GM12878 (cell line): ENCODE results near the gene NTM. TPM values are rescaled to one million over a fixed set of nuclear protein-coding genes. Genes with fewer than 3 reads are reported as not detected.

Experiments
- ATAC-seq: fragments of 200-7000 bp; cut with Tn5 transposase; 3 replicates; pipeline ENCODE4 v1.9.1; 2020; ENCODE audit warnings: mild to moderate bottlenecking, moderate library complexity
- BruUV-seq: library from RNA; stranded (reverse); fragments of 400-500 nt; replicated peaks from 2 replicates; lab custom pipeline; 2021; lab: Mats Ljungman, UMichigan
- CTCF ChIA-PET: fragments of 300-600 bp; sonication (Branson Sonifier 250); formaldehyde crosslinking; extraction: SDS; loops from one replicate; lab custom pipeline; 2021; ENCODE audit warnings: inconsistent platforms; lab: Yijun Ruan, JAX
- POLR2A ChIA-PET: fragments of 350-600 bp; formaldehyde crosslinking; extraction: SDS; loops from one replicate; lab custom pipeline; 2021; ENCODE audit warnings: inconsistent platforms; lab: Charles Lee
- RAD21 ChIA-PET: fragments of 300-600 bp; sonication (Branson Sonifier 250); formaldehyde crosslinking; loops from one replicate; lab custom pipeline; 2023; ENCODE audit warnings: antibody characterized with exemption; ENCODE audit not compliant: unreplicated experiment; lab: Charles Lee
- SMC1A ChIA-PET: fragments of 300-600 bp; sonication (Branson Sonifier 250); formaldehyde crosslinking; loops from one replicate; lab custom pipeline; 2023; ENCODE audit not compliant: unreplicated experiment, uncharacterized antibody; lab: Charles Lee
- DNase-seq: peaks from one replicate; pipeline ENCODE4 v3.0.0-alpha.2; 2011; ENCODE audit warnings: low read depth, low spot score
- FAIRE-seq: peaks from 3 replicates; lab custom pipeline; 2011; peaks lifted over from hg19 to GRCh38; lab: Jason Lieb, UNC
- H2AFZ ChIP-seq: 2 replicates; pipeline ENCODE4 v1.6.0; 2011; ENCODE audit warnings: low read depth, low read length, control low read depth; ENCODE audit not compliant: control insufficient read depth
- H3K27ac ChIP-seq: 2 replicates; pipeline ENCODE4 v1.5.1; 2011; ENCODE audit warnings: control low read depth; ENCODE audit not compliant: control insufficient read depth, insufficient read depth
- H3K27me3 ChIP-seq, 2 experiments: replicated peaks in 1 of 2; 2 replicates each; pipeline versions ENCODE4 v1.6.0 to v1.6.1; 2011; ENCODE audit warnings: low read length in 1 of 2; ENCODE audit not compliant: control insufficient read depth in 2 of 2, insufficient read depth in 2 of 2
- H3K36me3 ChIP-seq, 2 experiments: 2 replicates each; pipeline ENCODE4 v1.5.1; 2011; ENCODE audit warnings: low read length in 1 of 2; ENCODE audit not compliant: control insufficient read depth in 2 of 2, insufficient read depth in 2 of 2
- H3K4me1 ChIP-seq: 2 replicates; pipeline ENCODE4 v1.6.1; 2011; ENCODE audit warnings: mild to moderate bottlenecking, low read length, moderate library complexity, mixed read lengths; ENCODE audit not compliant: control insufficient read depth, insufficient read depth
- H3K4me2 ChIP-seq: 2 replicates; pipeline ENCODE4 v1.6.0; 2011; ENCODE audit warnings: control low read depth; ENCODE audit not compliant: control insufficient read depth, insufficient read depth
- H3K4me3 ChIP-seq: fragments of 200-600 bp; sonication (generic); 2 replicates; pipeline ENCODE4 v1.5.1; 2016
- H3K79me2 ChIP-seq: 2 replicates; pipeline ENCODE4 v1.6.0; 2011; ENCODE audit warnings: low read length; ENCODE audit not compliant: control insufficient read depth, insufficient read depth
- H3K9ac ChIP-seq: 2 replicates; pipeline ENCODE4 v1.8.0; 2011; ENCODE audit warnings: low read length, control low read depth, mixed read lengths; ENCODE audit not compliant: control insufficient read depth, insufficient read depth
- H3K9me3 ChIP-seq: replicated peaks from 3 replicates; pipeline ENCODE4 v1.5.1; 2011; ENCODE audit warnings: mild to moderate bottlenecking, low read length; ENCODE audit not compliant: control insufficient read depth, insufficient read depth
- H4K20me1 ChIP-seq: 2 replicates; pipeline ENCODE4 v1.6.0; 2011; ENCODE audit not compliant: control insufficient read depth, insufficient read depth
- BCL11A ChIP-seq: IDR thresholded peaks from 2 replicates; pipeline ENCODE4 v1.6.1; 2011; ENCODE audit warnings: low read depth, low read length
- CEBPB ChIP-seq, 2 experiments: fragments of 150-350 bp in 1 of 2; IDR thresholded peaks; 2 replicates each; pipeline ENCODE4 v1.6.1; 2012 to 2014; ENCODE audit warnings: low read depth in 2 of 2, low read length in 2 of 2, borderline replicate concordance in 1 of 2, inconsistent platforms in 1 of 2
- FOS ChIP-seq: IDR thresholded peaks from 3 replicates; pipeline ENCODE4 v1.6.1; 2011; ENCODE audit warnings: borderline replicate concordance; ENCODE audit not compliant: insufficient read length; ENCODE audit errors: extremely low read depth
- FOXK2 ChIP-seq: fragments of 450-650 bp; IDR thresholded peaks from 2 replicates; pipeline ENCODE4 v1.6.1; 2017; ENCODE audit warnings: mild to moderate bottlenecking, moderate library complexity
- IKZF1 ChIP-seq: fragments of 450-650 bp; conservative IDR thresholded peaks from 2 replicates; pipeline ENCODE4 v1.6.1; 2017; ENCODE audit warnings: antibody characterized with exemption, mild to moderate bottlenecking
- JUND ChIP-seq: IDR thresholded peaks from 2 replicates; pipeline ENCODE4 v1.6.1; 2012; ENCODE audit warnings: low read depth, mild to moderate bottlenecking, low read length, improper control_type of control experiment, moderate library complexity
- MTA3 ChIP-seq: IDR thresholded peaks from 2 replicates; pipeline ENCODE4 v1.6.1; 2012; ENCODE audit warnings: low read length, inconsistent platforms, borderline replicate concordance
- MXI1 ChIP-seq: fragments of 150-350 bp; IDR thresholded peaks from 2 replicates; pipeline ENCODE4 v1.6.1; 2011; ENCODE audit warnings: low read depth, mild to moderate bottlenecking, inconsistent platforms, low read length, improper control_type of control experiment
- NR2C1 ChIP-seq: fragments of 450-650 bp; IDR thresholded peaks from 2 replicates; pipeline ENCODE4 v1.6.1; 2017; ENCODE audit warnings: antibody characterized with exemption, mild to moderate bottlenecking, moderate library complexity
- PAX5 ChIP-seq: IDR thresholded peaks from 2 replicates; pipeline ENCODE4 v1.6.1; 2011; ENCODE audit warnings: low read depth, low read length, borderline replicate concordance
- PKNOX1 ChIP-seq: fragments of 450-650 bp; IDR thresholded peaks from 2 replicates; pipeline ENCODE4 v1.6.1; 2016; ENCODE audit warnings: mild to moderate bottlenecking
- PML ChIP-seq: IDR thresholded peaks from 2 replicates; pipeline ENCODE4 v1.6.1; 2012; ENCODE audit warnings: low read length, inconsistent platforms
- POLR2AphosphoS2 ChIP-seq: IDR thresholded peaks from 2 replicates; pipeline ENCODE4 v1.6.1; 2011; ENCODE audit warnings: low read depth, mild to moderate bottlenecking, low read length, improper control_type of control experiment, moderate library complexity
- RCOR1 ChIP-seq: conservative IDR thresholded peaks from 2 replicates; pipeline ENCODE4 v1.6.1; 2012; ENCODE audit warnings: low read depth, low read length, improper control_type of control experiment
- TARDBP ChIP-seq: IDR thresholded peaks from 2 replicates; pipeline ENCODE4 v1.6.1; 2016; ENCODE audit warnings: borderline replicate concordance
- YY1 ChIP-seq: IDR thresholded peaks from 2 replicates; pipeline ENCODE4 v1.6.1; 2011; ENCODE audit warnings: low read depth, mild to moderate bottlenecking, low read length
- ZBTB33 ChIP-seq: fragments of 450-650 bp; IDR thresholded peaks from 2 replicates; pipeline ENCODE4 v1.6.1; 2017; ENCODE audit warnings: mild to moderate bottlenecking
- ZNF217 ChIP-seq: fragments of 450-650 bp; IDR thresholded peaks from 2 replicates; pipeline ENCODE4 v1.6.1; 2017; ENCODE audit warnings: antibody characterized with exemption, mild to moderate bottlenecking
- WGBS: methylation state at CpG from one replicate; pipeline ENCODE4 v1.1.6; 2016; ENCODE audit warnings: low lambda C conversion rate; ENCODE audit not compliant: insufficient replicate concordance, insufficient coverage; ENCODE audit errors: missing lambda C conversion rate; 5-methylcytosine and 5-hydroxymethylcytosine counted together
- in situ Hi-C: fragments of 300-500 bp; cut with MboI; formaldehyde crosslinking; loops from 9 replicates; pipeline ENCODE4 v1.14.3; 2018; ENCODE audit warnings: mixed read lengths
- intact Hi-C: fragments of 100-400 bp; cut with micrococcal nuclease; formaldehyde crosslinking; loops from one replicate; pipeline ENCODE4 v1.14.2; 2022; ENCODE audit not compliant: unreplicated experiment
- polyA plus RNA-seq, 11 experiments: library from polyadenylated mRNA; depleted of rRNA in 4 of 11; unstranded in 6 of 11; stranded (reverse) in 5 of 11; fragments of >200 nt; fragmentation: Nextera tagmentation in 4 of 11; fragmentation: Illumina TruSeq in 1 of 11; extraction: Ambion mirVana in 4 of 11; extraction: Trizol in 1 of 11; gene quantifications; 1 replicate in 1 of 11; 2 replicates in 10 of 11; pipeline versions ENCODE4 v1.2.1 to v1.2.3, GENCODE V29; 2011 to 2016; ENCODE audit warnings: inconsistent platforms in 2 of 11, missing spikeins in 2 of 11, low read depth in 1 of 11
- total RNA-seq, 4 experiments: library from RNA; depleted of rRNA in 3 of 4; stranded (reverse); fragments of >200 nt in 3 of 4; fragmentation: Illumina TruSeq in 1 of 4; extraction: Trizol in 1 of 4; gene quantifications; 2 replicates each; pipeline versions ENCODE4 v1.2.1 to v1.2.3, GENCODE V29; 2013 to 2021
- TF ChIP-seq, protein P1 (sequence below): fragments of 450-650 bp; IDR thresholded peaks from 2 replicates; pipeline ENCODE4 v1.6.1; 2017; ENCODE audit warnings: mild to moderate bottlenecking, low read depth, inconsistent platforms; ENCODE audit not compliant: poor library complexity, severe bottlenecking
- TF ChIP-seq, protein P2 (sequence below), 3 experiments: IDR thresholded peaks in 2 of 3; conservative IDR thresholded peaks in 1 of 3; 2 replicates each; pipeline ENCODE4 v1.5.1; 2011; ENCODE audit warnings: low read depth in 3 of 3, low read length in 3 of 3, mild to moderate bottlenecking in 3 of 3, control low read depth in 2 of 3, moderate library complexity in 2 of 3, inconsistent platforms in 1 of 3, mixed read lengths in 1 of 3; ENCODE audit not compliant: control insufficient read depth in 2 of 3, insufficient read depth in 1 of 3; ENCODE audit errors: extremely low read depth in 1 of 3

Gene NTM
- total and polyA plus RNA-seq, 10 of the 15 experiments (the other 5 are each of a cell fraction or from before 2014, with no cell fraction given) = not detected

DNA sequence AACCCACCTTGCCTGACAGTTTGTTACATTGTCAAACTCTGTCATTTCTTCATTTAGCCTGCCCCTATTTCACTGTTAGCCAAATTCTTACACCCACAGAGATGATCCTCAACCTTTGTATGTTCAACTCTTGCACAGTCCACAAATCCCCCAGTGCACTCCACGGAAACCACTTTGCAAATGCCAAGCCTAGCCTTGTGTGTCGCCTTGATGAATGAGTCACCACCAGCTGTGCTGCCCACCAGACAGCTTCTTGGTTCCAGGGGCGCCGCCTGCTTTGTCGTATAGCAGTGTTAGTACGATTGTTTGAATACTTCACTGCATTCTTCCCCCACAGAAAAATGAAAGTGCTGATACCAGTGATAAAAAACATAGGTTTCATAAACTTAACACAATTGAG is 686.3 kb downstream of the NTM start:
- Histone ChIP-seq H3K9ac (no peak overlapping the region), H3K36me3 (no peaks in the 10 kb centered on the region), H3K4me3 (no peak overlapping the region), H4K20me1 (no peaks in the 10 kb centered on the region), H3K4me2 (no peak overlapping the region), H3K4me1 (no peaks in the 10 kb centered on the region), H2AFZ (no peak overlapping the region), H3K27me3 (peaks cover 2 to 3% of the 10 kb centered on the region in 2 experiments; a peak in 3 of 4 replicates), H3K27ac (no peak overlapping the region), H3K79me2 (no peaks in the 10 kb centered on the region), H3K9me3 (no peaks in the 10 kb centered on the region)
- intact Hi-C loops (no loop called here), in situ Hi-C loops (no loop called here)
- WGBS = 33% methylated on average over 6 of the region's 6 CpGs
- ATAC-seq = no peak
- no TSS peak for BruUV-seq
- TF ChIP-seq, protein P1, sequence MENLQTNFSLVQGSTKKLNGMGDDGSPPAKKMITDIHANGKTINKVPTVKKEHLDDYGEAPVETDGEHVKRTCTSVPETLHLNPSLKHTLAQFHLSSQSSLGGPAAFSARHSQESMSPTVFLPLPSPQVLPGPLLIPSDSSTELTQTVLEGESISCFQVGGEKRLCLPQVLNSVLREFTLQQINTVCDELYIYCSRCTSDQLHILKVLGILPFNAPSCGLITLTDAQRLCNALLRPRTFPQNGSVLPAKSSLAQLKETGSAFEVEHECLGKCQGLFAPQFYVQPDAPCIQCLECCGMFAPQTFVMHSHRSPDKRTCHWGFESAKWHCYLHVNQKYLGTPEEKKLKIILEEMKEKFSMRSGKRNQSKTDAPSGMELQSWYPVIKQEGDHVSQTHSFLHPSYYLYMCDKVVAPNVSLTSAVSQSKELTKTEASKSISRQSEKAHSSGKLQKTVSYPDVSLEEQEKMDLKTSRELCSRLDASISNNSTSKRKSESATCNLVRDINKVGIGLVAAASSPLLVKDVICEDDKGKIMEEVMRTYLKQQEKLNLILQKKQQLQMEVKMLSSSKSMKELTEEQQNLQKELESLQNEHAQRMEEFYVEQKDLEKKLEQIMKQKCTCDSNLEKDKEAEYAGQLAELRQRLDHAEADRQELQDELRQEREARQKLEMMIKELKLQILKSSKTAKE = no peak
- TF ChIP-seq ZBTB33 (no peak), IKZF1 (no peak), TARDBP (no peak), BCL11A (no peak), NR2C1 (no peak), MTA3 (no peak), CEBPB (IDR thresholded peaks at IDR 0.05; ENCODE audit: borderline replicate concordance in 1 of 2, low read depth in 2 of 2, low read length in 2 of 2) (no peak), MXI1 (no peak), PAX5 (no peak), FOS (no peak), PML (no peak), FOXK2 (no peak), RCOR1 (no peak), JUND (no peak), PKNOX1 (no peak), POLR2AphosphoS2 (no peak), YY1 (no peak), ZNF217 (no peak)
- TF ChIP-seq, protein P2, sequence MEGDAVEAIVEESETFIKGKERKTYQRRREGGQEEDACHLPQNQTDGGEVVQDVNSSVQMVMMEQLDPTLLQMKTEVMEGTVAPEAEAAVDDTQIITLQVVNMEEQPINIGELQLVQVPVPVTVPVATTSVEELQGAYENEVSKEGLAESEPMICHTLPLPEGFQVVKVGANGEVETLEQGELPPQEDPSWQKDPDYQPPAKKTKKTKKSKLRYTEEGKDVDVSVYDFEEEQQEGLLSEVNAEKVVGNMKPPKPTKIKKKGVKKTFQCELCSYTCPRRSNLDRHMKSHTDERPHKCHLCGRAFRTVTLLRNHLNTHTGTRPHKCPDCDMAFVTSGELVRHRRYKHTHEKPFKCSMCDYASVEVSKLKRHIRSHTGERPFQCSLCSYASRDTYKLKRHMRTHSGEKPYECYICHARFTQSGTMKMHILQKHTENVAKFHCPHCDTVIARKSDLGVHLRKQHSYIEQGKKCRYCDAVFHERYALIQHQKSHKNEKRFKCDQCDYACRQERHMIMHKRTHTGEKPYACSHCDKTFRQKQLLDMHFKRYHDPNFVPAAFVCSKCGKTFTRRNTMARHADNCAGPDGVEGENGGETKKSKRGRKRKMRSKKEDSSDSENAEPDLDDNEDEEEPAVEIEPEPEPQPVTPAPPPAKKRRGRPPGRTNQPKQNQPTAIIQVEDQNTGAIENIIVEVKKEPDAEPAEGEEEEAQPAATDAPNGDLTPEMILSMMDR (IDR thresholded peaks at IDR 0.05 in 2 of 3, conservative IDR thresholded peaks at IDR 0.05 in 1 of 3; ENCODE audit: control insufficient read depth in 2 of 3, extremely low read depth in 1 of 3, insufficient read depth in 1 of 3, low read depth in 3 of 3, low read length in 3 of 3) = no peak
- DNase-seq = no peak
- SMC1A ChIA-PET = no interaction called here
- CTCF ChIA-PET = interaction anchor here (0.9 kb wide), 1 partner anchor 369 kb away, joined by 3 read pairs; no protein-coding TSS in a partner anchor
- RAD21 ChIA-PET = no interaction called here
- POLR2A ChIA-PET = no interaction called here
- no peak for FAIRE-seq
